Measurements from ENCODE around the gene CD9. TPM values are rescaled to one million over a fixed set of nuclear protein-coding genes. Genes with fewer than 3 reads are reported as not detected.

The CD9 gene
- polyA plus RNA-seq, 4 donors, result 46.2 to 296 (median 139) TPM

GRCh38 chr12:6201213-6201608 is 1.0 kb downstream of the CD9 start:
- DNase-seq, result peak; percentile 72 to 79

GRCh38 chr12:6201826-6202225 is 1.6 kb downstream of the CD9 start:
- Histone ChIP-seq H3K27me3 (ENCODE audit: control insufficient read depth in 3 of 3, insufficient read depth in 3 of 3, low read length in 3 of 3) (peaks cover 0 to 4% (median 0%) of the 10 kb centered on the region in 3 donors), H3K36me3 (ENCODE audit: control insufficient read depth in 3 of 3, insufficient read depth in 2 of 3, low read depth in 1 of 3, low read length in 3 of 3) (peaks cover 0 to 32% (median 0%) of the 10 kb centered on the region in 3 donors), H3K27ac (ENCODE audit: low read depth in 1 of 3, low read length in 2 of 3) (peak overlapping the region in 2 of 3 donors; percentile 93), H3K4me3 (ENCODE audit: low read depth in 1 of 3, low read length in 3 of 3) (peak overlapping the region in 2 of 3 donors; percentile 82 to 88), H3K4me1 (ENCODE audit: control insufficient read depth in 3 of 3, insufficient read depth in 2 of 3, low read depth in 1 of 3, low read length in 2 of 3) (peaks cover 0 to 71% (median 3%) of the 10 kb centered on the region in 3 donors), H3K9me3 (ENCODE audit: control insufficient read depth in 2 of 2, insufficient read depth in 1 of 2, low read depth in 1 of 2, low read length in 1 of 2) (no peaks in the 10 kb centered on the region)
- 24 to 64% (median 43%) methylated on average over 3 of the region's 3 CpGs for WGBS, 3 donors
- DNase-seq (peak in 1 of 2 donors; percentile 55), FAIRE-seq (no peak)

More at GRCh38 chr12:6201213-6201608, 1.0 kb downstream of the CD9 start:
- Histone ChIP-seq H3K27ac (ENCODE audit: low read depth in 1 of 3, low read length in 2 of 3) (peak overlapping the region; percentile 81 to 93 (median 93)), H3K4me1 (ENCODE audit: control insufficient read depth in 3 of 3, insufficient read depth in 2 of 3, low read depth in 1 of 3, low read length in 2 of 3) (peaks cover under 1 to 72% (median 5%) of the 10 kb centered on the region in 3 donors), H3K9me3 (ENCODE audit: control insufficient read depth in 2 of 2, insufficient read depth in 1 of 2, low read depth in 1 of 2, low read length in 1 of 2) (no peaks in the 10 kb centered on the region), H3K27me3 (ENCODE audit: control insufficient read depth in 3 of 3, insufficient read depth in 3 of 3, low read length in 3 of 3) (peaks cover 0 to 4% (median 0%) of the 10 kb centered on the region in 3 donors), H3K4me3 (ENCODE audit: low read depth in 1 of 3, low read length in 3 of 3) (peak overlapping the region; percentile 76 to 88 (median 82)), H3K36me3 (ENCODE audit: control insufficient read depth in 3 of 3, insufficient read depth in 2 of 3, low read depth in 1 of 3, low read length in 3 of 3) (peaks cover 0 to 28% (median 0%) of the 10 kb centered on the region in 3 donors)
- WGBS, 3 donors, result 8 to 19% (median 11%) methylated on average over 15 of the region's 15 CpGs
- no peak for FAIRE-seq

DNA sequence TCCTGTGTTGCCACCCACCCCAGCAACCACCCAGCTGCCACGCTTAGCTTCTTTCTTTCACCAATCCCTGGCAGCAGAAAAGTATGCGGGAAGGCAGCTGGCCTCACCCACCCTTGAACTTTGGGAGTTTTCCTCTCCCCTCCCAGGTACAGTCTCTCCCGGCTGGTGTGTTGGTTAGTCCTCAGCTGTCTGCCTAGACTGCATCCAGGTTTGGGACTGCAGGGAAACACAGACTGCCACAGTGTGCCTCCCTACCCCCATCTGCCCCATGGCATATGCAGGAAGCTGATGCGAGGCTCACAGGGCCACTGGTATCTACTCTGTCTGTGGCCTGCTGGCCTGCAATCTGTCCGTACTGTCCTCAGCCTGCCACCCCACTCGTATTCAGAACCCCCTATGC is 2.1 kb downstream of the CD9 start:
- H3K4me1 ChIP-seq (ENCODE audit: control insufficient read depth in 3 of 3, insufficient read depth in 2 of 3, low read depth in 1 of 3, low read length in 2 of 3), result peaks cover 0 to 73% (median 3%) of the 10 kb centered on the region in 3 donors
- FAIRE-seq (no peak), DNase-seq (no peak)
- H3K4me3 ChIP-seq (ENCODE audit: low read depth in 1 of 3, low read length in 3 of 3), result peak overlapping the region in 1 of 3 donors; percentile 88
- peaks cover 0 to 4% (median 0%) of the 10 kb centered on the region in 3 donors for H3K27me3 ChIP-seq (ENCODE audit: control insufficient read depth in 3 of 3, insufficient read depth in 3 of 3, low read length in 3 of 3)
- peaks cover 0 to 36% (median 0%) of the 10 kb centered on the region in 3 donors for H3K36me3 ChIP-seq (ENCODE audit: control insufficient read depth in 3 of 3, insufficient read depth in 2 of 3, low read depth in 1 of 3, low read length in 3 of 3)
- 25 to 50% (median 47%) methylated on average over 6 of the region's 6 CpGs for WGBS, 3 donors
- no peaks in the 10 kb centered on the region for H3K9me3 ChIP-seq (ENCODE audit: control insufficient read depth in 2 of 2, insufficient read depth in 1 of 2, low read depth in 1 of 2, low read length in 1 of 2)
- peak overlapping the region in 2 of 3 donors; percentile 2 to 52 for H3K27ac ChIP-seq (ENCODE audit: low read depth in 1 of 3, low read length in 2 of 3)

- WGBS, 3 donors, result 76 to 82% (median 80%) methylated on average over 3 of the region's 3 CpGs
- peak overlapping the region in 1 of 3 donors; percentile 88 for H3K4me3 ChIP-seq (ENCODE audit: low read depth in 1 of 3, low read length in 3 of 3)
- FAIRE-seq (no peak), DNase-seq (no peak)
- peaks cover 0 to 38% (median 0%) of the 10 kb centered on the region in 3 donors for H3K36me3 ChIP-seq (ENCODE audit: control insufficient read depth in 3 of 3, insufficient read depth in 2 of 3, low read depth in 1 of 3, low read length in 3 of 3)
- peaks cover 0 to 4% (median 0%) of the 10 kb centered on the region in 3 donors for H3K27me3 ChIP-seq (ENCODE audit: control insufficient read depth in 3 of 3, insufficient read depth in 3 of 3, low read length in 3 of 3)
- H3K9me3 ChIP-seq (ENCODE audit: control insufficient read depth in 2 of 2, insufficient read depth in 1 of 2, low read depth in 1 of 2, low read length in 1 of 2), result no peaks in the 10 kb centered on the region
- peak overlapping the region in 1 of 3 donors; percentile 52 for H3K27ac ChIP-seq (ENCODE audit: low read depth in 1 of 3, low read length in 2 of 3)
- peaks cover 0 to 71% (median 3%) of the 10 kb centered on the region in 3 donors for H3K4me1 ChIP-seq (ENCODE audit: control insufficient read depth in 3 of 3, insufficient read depth in 2 of 3, low read depth in 1 of 3, low read length in 2 of 3)
These were observed 2.6 kb downstream of the CD9 start for GRCh38 chr12:6202846-6203245.

DNA sequence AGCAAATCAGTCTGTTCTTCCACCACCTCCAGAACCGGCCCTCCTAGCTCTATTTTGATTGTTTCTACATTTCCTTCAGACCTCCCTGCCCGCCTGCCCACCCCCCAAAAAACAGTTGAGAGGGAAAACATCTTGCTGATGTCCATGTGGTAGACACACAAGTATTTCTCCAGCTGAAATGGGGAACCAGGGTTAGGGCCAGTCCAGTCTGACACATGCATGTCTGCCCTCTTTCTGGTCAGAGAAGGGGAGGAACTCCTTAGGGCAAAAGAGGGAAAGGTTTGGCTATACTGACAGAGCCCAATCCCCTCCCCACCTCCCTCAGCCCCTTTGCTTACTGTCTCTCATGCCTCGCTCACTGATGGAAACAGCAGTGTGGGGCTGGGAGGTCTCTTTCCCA is 3.4 kb downstream of the CD9 start:
- H3K27me3 ChIP-seq (ENCODE audit: control insufficient read depth in 3 of 3, insufficient read depth in 3 of 3, low read length in 3 of 3), result peaks cover 0 to 4% (median 0%) of the 10 kb centered on the region in 3 donors
- DNase-seq, result no peak
- H3K9me3 ChIP-seq (ENCODE audit: control insufficient read depth in 2 of 2, insufficient read depth in 1 of 2, low read depth in 1 of 2, low read length in 1 of 2), result no peaks in the 10 kb centered on the region
- no peak overlapping the region for H3K4me3 ChIP-seq (ENCODE audit: low read depth in 1 of 3, low read length in 3 of 3)
- H3K36me3 ChIP-seq (ENCODE audit: control insufficient read depth in 3 of 3, insufficient read depth in 2 of 3, low read depth in 1 of 3, low read length in 3 of 3), result peaks cover 0 to 39% (median 0%) of the 10 kb centered on the region in 3 donors
- H3K27ac ChIP-seq (ENCODE audit: low read depth in 1 of 3, low read length in 2 of 3), result peak overlapping the region in 1 of 3 donors; percentile 11
- no peak for FAIRE-seq
- WGBS, 3 donors, result 84 to 86% (median 84%) methylated on average over 3 of the region's 3 CpGs
- H3K4me1 ChIP-seq (ENCODE audit: control insufficient read depth in 3 of 3, insufficient read depth in 2 of 3, low read depth in 1 of 3, low read length in 2 of 3), result peaks cover 0 to 64% (median 3%) of the 10 kb centered on the region in 3 donors

DNA sequence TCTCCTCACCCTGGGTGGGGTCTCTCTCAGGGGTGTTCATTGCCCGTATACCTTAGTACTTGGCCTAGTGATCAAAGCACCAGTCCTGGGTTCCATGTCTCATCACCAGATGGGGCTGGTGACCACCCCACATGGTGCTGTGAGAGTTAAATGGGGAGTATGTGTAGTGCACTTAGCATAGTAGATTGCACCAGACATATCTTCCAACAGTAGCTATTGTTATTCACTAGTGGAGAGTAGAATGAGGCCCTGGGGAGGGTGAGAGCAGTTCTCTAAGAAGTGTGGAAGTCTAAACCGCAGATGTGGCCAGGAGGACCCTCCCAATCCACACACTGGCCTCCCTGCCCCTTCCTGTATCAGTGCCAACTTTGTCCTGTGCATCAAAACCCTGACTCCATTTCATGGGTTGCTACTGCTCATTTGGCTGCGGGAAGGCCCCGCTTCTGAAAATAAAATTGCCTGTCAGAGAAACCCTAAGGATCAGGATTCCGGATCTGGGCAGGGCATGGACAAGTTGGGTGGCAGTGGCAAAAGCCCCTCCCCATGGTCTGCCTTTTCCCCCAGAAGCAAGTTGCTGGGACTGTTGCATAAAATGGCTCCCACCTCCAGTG is 4.4 kb downstream of the CD9 start:
- Histone ChIP-seq H3K36me3 (ENCODE audit: control insufficient read depth in 3 of 3, insufficient read depth in 2 of 3, low read depth in 1 of 3, low read length in 3 of 3) (peaks cover 0 to 46% (median 0%) of the 10 kb centered on the region in 3 donors), H3K9me3 (ENCODE audit: control insufficient read depth in 2 of 2, insufficient read depth in 1 of 2, low read depth in 1 of 2, low read length in 1 of 2) (no peaks in the 10 kb centered on the region), H3K27me3 (ENCODE audit: control insufficient read depth in 3 of 3, insufficient read depth in 3 of 3, low read length in 3 of 3) (peaks cover 0 to 4% (median 0%) of the 10 kb centered on the region in 3 donors), H3K4me3 (ENCODE audit: low read depth in 1 of 3, low read length in 3 of 3) (no peak overlapping the region), H3K4me1 (ENCODE audit: control insufficient read depth in 3 of 3, insufficient read depth in 2 of 3, low read depth in 1 of 3, low read length in 2 of 3) (peaks cover 0 to 53% (median 3%) of the 10 kb centered on the region in 3 donors), H3K27ac (ENCODE audit: low read depth in 1 of 3, low read length in 2 of 3) (peak overlapping the region in 2 of 3 donors; percentile 22 to 65)
- no peak for FAIRE-seq
- no peak for DNase-seq
- WGBS, 3 donors, result 64 to 71% (median 71%) methylated on average over 5 of the region's 5 CpGs

GRCh38 chr12:6205144-6205539 is 4.9 kb downstream of the CD9 start:
- no peak overlapping the region for H3K4me3 ChIP-seq (ENCODE audit: low read depth in 1 of 3, low read length in 3 of 3)
- H3K27me3 ChIP-seq (ENCODE audit: control insufficient read depth in 3 of 3, insufficient read depth in 3 of 3, low read length in 3 of 3), result peaks cover 0 to 4% (median 0%) of the 10 kb centered on the region in 3 donors
- no peaks in the 10 kb centered on the region for H3K9me3 ChIP-seq (ENCODE audit: control insufficient read depth in 2 of 2, insufficient read depth in 1 of 2, low read depth in 1 of 2, low read length in 1 of 2)
- FAIRE-seq (no peak), DNase-seq (no peak)
- peaks cover 0 to 55% (median 3%) of the 10 kb centered on the region in 3 donors for H3K4me1 ChIP-seq (ENCODE audit: control insufficient read depth in 3 of 3, insufficient read depth in 2 of 3, low read depth in 1 of 3, low read length in 2 of 3)
- H3K27ac ChIP-seq (ENCODE audit: low read depth in 1 of 3, low read length in 2 of 3), result peak overlapping the region in 2 of 3 donors; percentile 48 to 65
- 39 to 53% (median 48%) methylated on average over 8 of the region's 8 CpGs for WGBS, 3 donors
- H3K36me3 ChIP-seq (ENCODE audit: control insufficient read depth in 3 of 3, insufficient read depth in 2 of 3, low read depth in 1 of 3, low read length in 3 of 3), result peaks cover 0 to 51% (median 0%) of the 10 kb centered on the region in 3 donors

GRCh38 chr12:6205761-6206160 is 5.6 kb downstream of the CD9 start:
- FAIRE-seq (no peak), DNase-seq (no peak)
- 42 to 56% (median 43%) methylated on average over 2 of the region's 2 CpGs for WGBS, 3 donors
- H3K9me3 ChIP-seq (ENCODE audit: control insufficient read depth in 2 of 2, insufficient read depth in 1 of 2, low read depth in 1 of 2, low read length in 1 of 2), result no peaks in the 10 kb centered on the region
- H3K27me3 ChIP-seq (ENCODE audit: control insufficient read depth in 3 of 3, insufficient read depth in 3 of 3, low read length in 3 of 3), result peaks cover 0 to 2% (median 0%) of the 10 kb centered on the region in 3 donors
- H3K36me3 ChIP-seq (ENCODE audit: control insufficient read depth in 3 of 3, insufficient read depth in 2 of 3, low read depth in 1 of 3, low read length in 3 of 3), result peaks cover 0 to 54% (median 0%) of the 10 kb centered on the region in 3 donors
- H3K4me3 ChIP-seq (ENCODE audit: low read depth in 1 of 3, low read length in 3 of 3), result no peak overlapping the region
- H3K4me1 ChIP-seq (ENCODE audit: control insufficient read depth in 3 of 3, insufficient read depth in 2 of 3, low read depth in 1 of 3, low read length in 2 of 3), result peaks cover 3 to 59% (median 3%) of the 10 kb centered on the region in 3 donors
- peak overlapping the region in 1 of 3 donors; percentile 48 for H3K27ac ChIP-seq (ENCODE audit: low read depth in 1 of 3, low read length in 2 of 3)

All from small intestine (tissue), 7 donors.